GM19193 (cell line): Measurements from ENCODE around the gene ERAP2.

ENCODE experiments used
- POLR2A ChIP-seq: IDR thresholded peaks from 4 replicates; pipeline ENCODE4 v1.6.1; 2011; ENCODE audit not compliant: insufficient read depth, insufficient read length; ENCODE audit errors: extremely low read depth

The ERAP2 gene

DNA sequence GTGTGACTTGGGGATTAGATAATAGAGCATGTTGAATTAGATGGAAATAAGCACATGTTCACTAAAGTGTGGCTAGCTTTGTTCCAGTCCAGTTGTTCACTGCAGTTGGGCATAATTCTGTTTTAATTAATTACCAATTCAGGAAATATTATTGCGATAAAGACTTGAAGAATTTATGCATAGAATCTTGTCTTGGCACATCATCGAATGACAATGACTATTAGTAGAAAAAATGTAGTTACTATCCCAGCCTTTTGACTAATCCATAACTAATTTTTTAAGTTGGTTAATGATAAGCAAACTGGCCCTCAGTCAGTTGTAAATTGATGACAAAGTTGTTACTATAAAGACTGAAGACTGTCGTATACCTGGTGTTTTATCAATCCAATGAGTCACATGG is 70.1 kb downstream of the ERAP2 start:
- no peak for TF ChIP-seq POLR2A

DNA sequence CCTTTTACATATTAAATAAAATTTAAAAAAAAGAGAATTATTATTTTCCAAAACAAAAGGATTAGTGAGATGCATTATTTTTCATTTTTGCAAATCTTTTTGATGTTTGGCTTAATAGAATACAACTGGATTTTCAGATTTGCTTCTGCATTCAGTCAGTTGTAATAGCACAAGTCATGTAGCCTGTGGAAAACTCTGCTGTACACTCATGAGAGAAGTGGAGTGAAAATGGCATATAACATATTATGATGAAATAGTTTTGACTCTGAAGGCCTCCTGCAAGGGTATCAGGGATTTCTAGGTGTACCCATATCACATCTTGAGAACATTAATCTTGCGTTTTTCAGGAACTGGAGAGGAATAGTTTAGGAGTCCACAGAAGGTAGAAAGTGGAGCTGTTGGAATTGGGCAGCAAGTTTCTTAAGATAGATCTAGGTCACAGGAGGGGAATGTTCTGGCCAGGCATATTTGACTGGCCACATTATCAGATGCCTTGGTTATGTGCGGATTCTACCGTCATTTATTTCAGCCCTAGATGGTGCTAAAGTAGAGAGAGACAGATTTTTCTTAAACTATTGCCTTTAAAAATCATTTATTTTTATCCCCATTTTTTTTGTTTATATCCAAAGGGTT is 75.9 kb downstream of the ERAP2 start:
- TF ChIP-seq POLR2A = no peak

DNA sequence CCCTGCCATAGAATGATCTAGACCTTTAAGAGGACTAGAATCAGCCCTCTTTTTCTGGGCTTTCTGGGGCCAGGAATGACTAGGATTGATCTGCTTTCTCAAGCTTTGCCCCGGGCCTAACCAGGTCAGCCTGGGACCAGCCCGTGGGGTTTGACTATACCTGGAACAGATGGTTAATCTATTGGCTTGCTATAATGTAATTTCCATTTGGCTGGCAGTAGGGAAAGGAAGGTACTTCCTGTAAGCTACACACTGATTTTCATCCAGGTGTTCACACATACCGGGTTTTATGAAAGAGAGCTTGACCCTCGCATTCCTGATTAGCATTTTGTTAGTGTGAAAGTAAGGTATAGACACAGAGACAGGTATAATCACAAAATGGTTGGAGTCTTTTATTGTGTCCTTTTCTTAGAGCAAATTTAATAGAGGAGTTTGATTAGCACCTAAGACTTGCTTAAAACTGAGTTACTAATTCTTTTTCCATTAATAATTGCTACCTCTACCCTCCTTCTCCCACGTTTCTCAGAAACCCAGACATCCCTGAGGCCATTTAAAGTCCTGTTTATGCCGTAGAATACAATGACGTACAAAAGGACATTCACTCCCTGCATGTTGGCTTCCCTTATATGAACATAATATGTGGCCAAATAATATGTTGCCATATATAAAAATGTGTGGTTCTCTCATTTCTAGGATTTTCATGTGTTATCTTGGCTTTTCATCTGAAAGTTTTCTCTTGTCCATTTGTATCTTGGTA is 76.9 kb downstream of the ERAP2 start:
- no peak for TF ChIP-seq POLR2A

DNA sequence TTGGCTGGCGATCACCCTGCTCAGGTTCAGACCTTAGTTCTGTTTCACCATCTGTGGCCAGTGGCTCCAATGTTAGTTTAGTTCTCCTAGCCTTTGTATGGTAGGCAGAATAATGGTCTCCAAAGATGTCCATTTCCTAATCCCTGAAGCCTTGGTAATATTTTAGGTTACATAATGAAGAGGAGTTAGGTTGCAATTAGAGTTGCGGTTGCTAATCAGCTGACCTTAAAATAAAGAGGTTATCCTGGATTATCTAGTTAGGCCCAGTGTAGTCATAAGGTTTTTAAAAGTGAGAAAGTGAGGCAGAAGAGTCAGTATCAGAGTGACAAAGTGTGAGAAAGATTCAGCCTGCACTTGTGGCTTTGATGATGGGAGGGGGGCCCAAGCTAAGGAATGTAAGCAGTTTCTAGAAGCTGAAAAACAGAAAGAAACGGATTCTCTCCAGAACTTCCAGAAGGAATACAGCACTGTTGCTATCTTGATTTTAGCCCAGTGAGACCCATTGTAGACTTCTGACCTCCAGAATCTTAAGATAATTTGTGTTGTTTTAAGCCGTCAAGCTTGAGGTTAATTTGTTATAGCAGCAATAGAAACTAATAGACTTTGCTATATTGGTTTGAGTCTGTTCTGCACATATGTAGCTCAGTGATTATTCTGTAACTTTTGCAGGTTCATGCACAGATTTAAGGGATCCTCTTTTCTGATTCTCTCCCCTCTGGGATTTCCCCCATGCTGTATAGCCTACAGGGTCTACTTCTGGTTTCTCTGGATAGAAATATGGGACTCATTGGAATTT is 81.2 kb downstream of the ERAP2 start:
- no peak for TF ChIP-seq POLR2A

DNA sequence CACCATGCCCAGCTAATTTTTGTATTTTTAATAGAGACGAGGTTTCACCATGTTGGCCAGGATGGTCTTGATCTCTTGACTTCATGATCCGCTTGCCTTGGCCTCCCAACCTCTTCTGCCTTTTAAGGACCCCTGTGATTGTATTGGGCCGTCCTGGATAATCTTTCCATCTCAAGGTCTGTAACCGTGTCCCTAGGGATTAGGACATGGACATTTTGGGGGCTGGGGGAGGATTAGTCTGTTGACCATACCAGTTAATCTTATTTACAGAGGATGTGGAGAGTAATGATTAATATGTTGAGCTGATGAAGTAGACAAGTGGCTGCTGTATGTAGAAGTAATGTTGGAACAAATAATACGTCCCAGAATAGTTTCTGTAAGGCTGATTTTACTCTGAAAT is 82.7 kb downstream of the ERAP2 start:
- no peak for TF ChIP-seq POLR2A

DNA sequence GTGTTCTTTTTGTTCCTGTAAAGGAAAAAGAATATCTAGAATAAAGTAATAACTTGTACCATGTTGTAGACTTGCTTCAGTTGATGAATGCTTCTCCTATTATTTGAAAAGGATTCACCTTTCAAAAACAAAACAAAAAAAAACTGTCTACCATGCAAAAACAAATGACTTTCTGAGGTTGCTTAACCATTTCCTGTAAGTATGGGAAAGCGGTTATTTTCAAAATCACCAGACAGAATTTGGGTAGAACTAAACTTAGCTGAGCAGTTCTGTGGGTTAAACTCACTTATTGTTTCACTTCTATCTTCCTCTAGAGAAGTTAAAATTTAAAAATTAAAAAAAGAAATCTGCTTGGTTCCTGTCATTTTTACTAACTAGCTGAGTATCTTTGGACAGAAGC is 84.8 kb downstream of the ERAP2 start:
- no peak for TF ChIP-seq POLR2A

DNA sequence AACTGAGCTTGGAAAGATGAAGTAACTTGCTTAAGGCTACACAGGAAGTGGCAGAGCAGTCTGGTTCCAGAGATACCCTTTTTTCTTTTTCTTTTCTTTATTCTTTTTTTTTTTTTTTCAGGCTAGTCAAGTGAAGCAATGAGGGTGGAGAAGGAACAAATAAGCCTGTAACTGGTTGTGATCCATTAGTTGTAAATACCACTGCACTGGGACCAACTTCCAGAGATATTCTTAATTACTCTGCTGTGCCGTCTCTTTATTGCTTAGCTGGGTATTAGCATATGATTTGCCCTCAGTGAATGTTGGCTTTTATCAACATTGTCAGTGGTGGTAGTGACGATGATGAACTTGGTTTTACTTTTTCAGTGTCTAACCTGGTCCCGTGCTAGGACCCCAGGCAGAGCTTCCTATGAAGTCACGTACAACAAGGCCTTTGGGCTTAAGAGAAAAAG is 86.3 kb downstream of the ERAP2 start:
- no peak for TF ChIP-seq POLR2A

DNA sequence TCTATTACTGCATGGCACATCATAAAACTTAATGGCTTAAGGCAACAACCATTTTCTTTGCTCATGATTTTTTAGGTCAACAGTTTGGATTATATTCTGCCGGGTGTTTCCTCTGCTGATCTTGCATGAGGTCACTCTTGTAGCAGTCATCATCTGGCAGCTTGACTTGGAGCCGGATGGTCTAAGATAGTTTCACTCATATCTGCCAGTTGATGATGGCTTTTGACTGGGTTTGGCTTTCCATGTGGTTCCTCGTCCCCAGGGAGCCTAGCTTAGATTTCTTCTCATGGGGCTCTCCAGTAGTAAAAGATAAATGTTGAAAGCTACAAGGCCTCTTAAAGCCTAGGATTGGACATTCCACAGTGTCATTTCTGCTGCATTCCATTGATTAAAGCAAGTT is 87.0 kb downstream of the ERAP2 start:
- TF ChIP-seq POLR2A = no peak

DNA sequence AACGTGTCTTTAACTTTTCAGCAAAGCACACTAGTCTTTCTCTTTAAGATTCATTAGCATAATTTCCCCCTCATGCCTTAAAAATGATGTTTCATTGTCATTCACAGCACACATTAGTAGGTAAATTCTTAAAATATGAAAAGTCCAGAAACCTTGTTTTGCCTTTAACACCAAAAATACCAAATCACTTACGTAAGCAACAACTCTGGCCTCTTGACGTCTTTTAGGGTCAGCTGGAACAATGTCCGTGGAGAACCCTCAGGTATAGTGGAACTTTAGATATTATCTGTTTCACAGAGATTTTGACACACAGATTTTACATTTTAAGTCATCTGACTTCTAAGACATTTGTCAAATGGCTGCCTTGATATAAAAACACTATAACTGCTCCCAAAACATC is 90.5 kb downstream of the ERAP2 start:
- no peak for TF ChIP-seq POLR2A

DNA sequence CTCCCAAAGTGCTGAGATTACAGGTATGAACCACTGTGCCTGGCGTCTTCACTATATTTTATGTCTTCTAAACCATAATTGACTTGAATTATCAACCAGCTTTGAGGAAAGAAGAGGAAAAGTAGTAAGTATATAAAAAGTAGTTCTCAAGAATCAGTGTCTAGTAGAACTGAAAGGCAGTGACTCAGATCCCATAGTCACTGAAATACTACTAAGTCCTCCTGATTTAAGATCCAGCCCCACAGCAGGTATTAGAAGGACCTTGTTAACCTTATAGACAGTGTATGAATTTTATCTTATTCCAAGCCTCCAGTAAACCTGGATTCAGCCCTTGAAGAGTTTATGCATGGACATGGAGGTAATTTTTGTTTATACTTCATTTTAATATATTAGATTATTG is 91.1 kb downstream of the ERAP2 start:
- no peak for TF ChIP-seq POLR2A

DNA sequence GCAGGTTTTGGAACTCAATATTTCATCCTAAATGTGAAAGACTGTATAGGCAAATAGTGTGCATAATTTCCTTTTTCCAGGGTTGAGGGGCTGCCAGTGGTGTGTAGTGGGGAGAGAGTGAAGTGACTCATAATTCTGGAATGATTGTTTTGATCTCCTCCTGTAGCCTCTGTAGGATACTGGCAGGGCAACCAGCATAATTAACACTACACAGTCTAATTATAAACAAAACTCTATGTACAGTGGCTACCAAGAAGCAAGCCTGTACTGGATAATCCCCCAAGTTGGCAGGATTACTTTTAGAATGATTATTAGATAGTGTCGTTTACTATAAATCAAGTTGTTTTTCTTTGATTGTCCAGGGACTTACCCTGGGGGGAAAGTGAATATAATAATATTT is 91.8 kb downstream of the ERAP2 start:
- TF ChIP-seq POLR2A = no peak

DNA sequence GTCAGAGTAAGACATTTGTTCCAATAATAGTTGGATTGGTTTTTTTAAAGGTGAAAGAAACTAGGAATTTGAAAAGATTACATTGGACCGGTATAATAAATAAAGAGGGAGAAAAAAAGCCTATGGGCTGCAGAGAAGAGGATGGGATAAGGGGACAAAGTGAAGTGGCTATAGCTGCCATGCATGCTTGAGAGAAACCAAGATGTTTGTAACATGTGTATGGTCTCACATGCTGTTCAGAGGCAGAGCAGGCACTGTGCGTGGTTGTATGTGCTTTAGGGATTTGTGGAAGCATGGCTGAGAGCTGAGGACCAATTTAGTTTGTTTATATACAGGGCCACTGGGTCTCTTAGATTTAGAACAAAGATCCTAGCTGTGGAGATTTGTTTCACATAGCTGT is 92.3 kb downstream of the ERAP2 start:
- no peak for TF ChIP-seq POLR2A
